Upper lobe of left lung (tissue), 6 donors: ENCODE results near the gene DDI2. TPM values are rescaled to one million over a fixed set of nuclear protein-coding genes. Genes with fewer than 3 reads are reported as not detected.

Experiments used
- ATAC-seq, 2 donors: fragments of 200-7000 bp; cut with Tn5 transposase; one replicate each; pipeline ENCODE4 v1.9.1; 2022; ENCODE audit warnings: mild to moderate bottlenecking in 2 of 2, moderate library complexity in 2 of 2; ENCODE audit not compliant: low FRiP score in 2 of 2
- DNase-seq, 2 donors: peaks; one replicate each; pipeline ENCODE4 v3.0.0-alpha.2; 2019 to 2020
- H3K27ac ChIP-seq, 4 donors: fragments of 200-600 bp; sonication (generic); one replicate each; pipeline ENCODE4 v1.5.1; 2016 to 2019
- H3K27me3 ChIP-seq, 4 donors: fragments of 200-600 bp; sonication (generic); one replicate each; pipeline ENCODE4 v1.5.1; 2017 to 2019
- H3K36me3 ChIP-seq, 4 donors: fragments of 200-600 bp; sonication (generic); one replicate each; pipeline ENCODE4 v1.5.1; 2016 to 2019
- H3K4me1 ChIP-seq, 4 donors: fragments of 200-600 bp; sonication (generic); one replicate each; pipeline ENCODE4 v1.5.1; 2018 to 2019
- H3K4me3 ChIP-seq, 4 donors: fragments of 200-600 bp; sonication (generic); one replicate each; pipeline ENCODE4 v1.5.1; 2017 to 2019; ENCODE audit warnings: mild to moderate bottlenecking in 2 of 4, moderate library complexity in 1 of 4
- H3K9me3 ChIP-seq, 4 donors: fragments of 200-600 bp; sonication (generic); one replicate each; pipeline ENCODE4 v1.5.1; 2018 to 2019
- CTCF ChIP-seq, 6 experiments: fragments of 450-650 bp in 4 of 6; fragments of 200-600 bp in 2 of 6; sonication (generic) in 2 of 6; IDR thresholded peaks; one replicate each; pipeline ENCODE4 v1.5.1; 2016 to 2019; ENCODE audit warnings: antibody characterized with exemption in 6 of 6
- EP300 ChIP-seq, 4 donors: sonication (generic); formaldehyde crosslinking; IDR thresholded peaks; one replicate each; pipeline ENCODE4 v1.5.1; 2017; ENCODE audit warnings: antibody characterized with exemption in 4 of 4, control low read depth in 2 of 4
- POLR2A ChIP-seq, 4 donors: fragments of 450-650 bp; IDR thresholded peaks; one replicate each; pipeline ENCODE4 v1.5.1; 2016 to 2017; ENCODE audit warnings: antibody characterized with exemption in 4 of 4, mild to moderate bottlenecking in 2 of 4
- POLR2AphosphoS5 ChIP-seq, 2 donors: sonication (generic); formaldehyde crosslinking; IDR thresholded peaks; one replicate each; pipeline ENCODE4 v1.5.1; 2017; ENCODE audit warnings: antibody characterized with exemption in 2 of 2
- WGBS, 2 donors: methylation state at CpG; one replicate each; pipeline ENCODE4 v1.1.5; 2017 to 2018; 5-methylcytosine and 5-hydroxymethylcytosine counted together
- small RNA-seq, 4 donors: library from RNA; depleted of rRNA; stranded (forward); fragments of <200 nt; gene quantifications; one replicate each; pipeline ENCODE3, GENCODE V24; 2016
- total RNA-seq, 6 donors: library from RNA; depleted of rRNA in 4 of 6; stranded (reverse); fragments of >200 nt in 4 of 6; gene quantifications; one replicate each; pipeline versions ENCODE4 v1.1.0 to v1.2.1, GENCODE V29; 2016 to 2021
- donor health status: DM: no; HTN: no; CAD: no; lungs with moderate emphysema.
- donor health status: DM: no; HTN: yes; CAD: no; lungs with severe emphysema.

DDI2 gene
- total RNA-seq, 6 donors from 2014 or later: 31.4 to 161 (median 46.1) TPM

GRCh38 chr1:15714406-15715136 is 97.3 kb downstream of the DDI2 start:
- Histone ChIP-seq H3K27me3 (no peaks in the 10 kb centered on the region), H3K4me1 (peaks cover 31 to 47% (median 36%) of the 10 kb centered on the region in 4 donors), H3K36me3 (peaks cover 5 to 39% (median 30%) of the 10 kb centered on the region in 4 donors), H3K9me3 (no peaks in the 10 kb centered on the region), H3K4me3 (no peak overlapping the region), H3K27ac (peak overlapping the region in 3 of 4 donors; percentile 53 to 73 (median 61))
- TF ChIP-seq POLR2A (IDR thresholded peaks at IDR 0.05) (no peak), CTCF (IDR thresholded peaks at IDR 0.05) (no peak), POLR2AphosphoS5 (IDR thresholded peaks at IDR 0.05) (peak; percentile 26 to 67), EP300 (IDR thresholded peaks at IDR 0.05) (peak in 1 of 4 donors; percentile 54)
- 46 to 63% methylated on average over 2 to 4 of the region's 4 CpGs for WGBS, 2 donors
- DNase-seq: no peak
- peak; percentile 32 to 39 for ATAC-seq

DNA sequence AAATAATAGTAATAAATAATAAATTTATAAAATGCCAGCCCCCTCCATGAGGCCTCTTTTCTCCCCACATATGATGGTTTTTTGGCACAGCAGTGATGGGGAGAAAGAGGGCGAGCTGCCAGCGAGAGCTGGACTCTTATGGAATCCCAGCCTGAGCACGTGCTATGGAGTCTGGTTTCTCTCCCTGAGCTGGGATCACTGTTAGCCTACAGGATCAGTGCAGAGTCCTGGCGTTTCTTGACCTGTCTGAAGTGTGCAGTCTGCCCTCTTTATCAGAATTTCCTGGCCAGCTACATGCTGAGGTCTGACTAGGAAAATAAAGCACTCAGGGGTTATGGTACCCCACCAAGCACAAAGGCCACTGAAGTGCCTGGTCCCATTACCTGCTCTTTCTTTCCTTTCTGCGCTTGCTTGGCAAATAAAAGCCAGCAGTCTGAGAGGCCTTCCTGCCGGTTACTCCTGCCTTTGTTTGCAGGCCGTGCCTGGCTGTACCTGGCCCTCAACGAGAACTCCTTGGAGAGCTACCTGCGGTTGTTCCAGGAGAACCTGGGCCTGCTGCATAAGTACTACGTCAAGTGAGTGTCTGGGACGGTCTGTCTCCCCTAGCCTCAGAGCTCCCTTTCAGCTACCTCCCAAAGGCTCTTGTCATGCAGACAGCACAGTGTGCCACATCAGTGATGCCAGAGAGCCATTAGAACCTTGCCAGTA is 100.3 kb downstream of the DDI2 start:
- Histone ChIP-seq H3K9me3 (no peaks in the 10 kb centered on the region), H3K4me1 (peaks cover 31 to 43% (median 36%) of the 10 kb centered on the region in 4 donors), H3K36me3 (peaks cover 11 to 67% (median 51%) of the 10 kb centered on the region in 4 donors), H3K27me3 (no peaks in the 10 kb centered on the region), H3K27ac (peak overlapping the region; percentile 34 to 78 (median 72)), H3K4me3 (no peak overlapping the region)
- DNase-seq: peak in 1 of 2 donors; percentile 87
- 75 to 76% methylated on average over 11 of the region's 11 CpGs for WGBS, 2 donors
- TF ChIP-seq POLR2AphosphoS5 (IDR thresholded peaks at IDR 0.05) (peak in 1 of 2 donors; percentile 24), CTCF (IDR thresholded peaks at IDR 0.05) (no peak), POLR2A (IDR thresholded peaks at IDR 0.05) (peak in 1 of 4 donors; percentile 11)
- ATAC-seq: peak; percentile 44 to 73

- peaks cover 11 to 73% (median 56%) of the 10 kb centered on the region in 4 donors for H3K36me3 ChIP-seq
- no peaks in the 10 kb centered on the region for H3K27me3 ChIP-seq
- H3K4me1 ChIP-seq: peaks cover 31 to 41% (median 36%) of the 10 kb centered on the region in 4 donors
- DNase-seq (peak in 1 of 2 donors; percentile 66), ATAC-seq (peak; percentile 10 to 12)
- peak overlapping the region; percentile 34 to 78 (median 72) for H3K27ac ChIP-seq
- no peak overlapping the region for H3K4me3 ChIP-seq
- no peaks in the 10 kb centered on the region for H3K9me3 ChIP-seq
- WGBS, 2 donors: 76 to 92% methylated on average over 5 to 8 of the region's 8 CpGs
- peak in 1 of 4 donors; percentile 18 for TF ChIP-seq EP300 (IDR thresholded peaks at IDR 0.05)
- TF ChIP-seq POLR2A (IDR thresholded peaks at IDR 0.05): peak in 1 of 4 donors; percentile 9
- peak in 1 of 2 donors; percentile 6 for TF ChIP-seq POLR2AphosphoS5 (IDR thresholded peaks at IDR 0.05)
- TF ChIP-seq CTCF (IDR thresholded peaks at IDR 0.05): no peak
Observed at GRCh38 chr1:15718199-15718601, 100.9 kb downstream of the DDI2 start.

Small RNA genes within 50 kb of the gene (small RNA-seq; reads per million reads assigned to genes)
- 0 reads per million in 4 donors for gene AL121992.2
- 0 reads per million in 4 donors for gene CD24P1
- 0 reads per million in 4 donors for gene RNU7-179P

Other genes with a start within 250 kb of the DDI2 start
- 100 to 1,000 TPM in 1 of 6 donors, 10 to 100 TPM in 5; 62.9 to 123 (median 91.2) TPM for gene EFHD2, start 207.6 kb upstream of the DDI2 start, total RNA-seq
- gene CTRC, start 179.0 kb upstream of the DDI2 start, total RNA-seq: 1 to 10 TPM in 2 of 6 donors, under 1 TPM in 1, not detected in 3; 0.30 to 5.3 (median 2.9) TPM
- gene CELA2A, start 160.7 kb upstream of the DDI2 start, total RNA-seq: 1 to 10 TPM in 1 of 6 donors, under 1 TPM in 1, not detected in 4; 0.83 to 2.3 TPM
- gene CELA2B, start 141.4 kb upstream of the DDI2 start, total RNA-seq: 1 to 10 TPM in 2 of 6 donors, under 1 TPM in 1, not detected in 3; 0.91 to 1.8 (median 1.3) TPM
- 10 to 100 TPM; 11.9 to 40.9 (median 15.0) TPM for gene CASP9, start 93.2 kb upstream of the DDI2 start, total RNA-seq
- gene DNAJC16, start 90.6 kb upstream of the DDI2 start, total RNA-seq: 10 to 100 TPM; 12.7 to 23.0 (median 17.1) TPM
- under 1 TPM in 2 of 6 donors, not detected in 4; 0.13 to 0.29 TPM for gene AGMAT, start 32.4 kb upstream of the DDI2 start, total RNA-seq
- 100 to 1,000 TPM in 1 of 6 donors, 10 to 100 TPM in 5; 50.3 to 120 (median 83.3) TPM for gene PLEKHM2, start 66.9 kb downstream of the DDI2 start, total RNA-seq
- gene SLC25A34, start 118.8 kb downstream of the DDI2 start, total RNA-seq: 10 to 100 TPM in 1 of 6 donors, 1 to 10 TPM in 5; 1.5 to 12.1 (median 4.3) TPM
- gene TMEM82, start 125.0 kb downstream of the DDI2 start, total RNA-seq: not detected
- 10 to 100 TPM; 11.2 to 51.3 (median 35.1) TPM for gene FBLIM1, start 141.3 kb downstream of the DDI2 start, total RNA-seq
- 1 to 10 TPM in 5 of 6 donors, under 1 TPM in 1; 0.57 to 2.1 (median 1.1) TPM for gene UQCRHL, start 190.2 kb downstream of the DDI2 start, total RNA-seq
- gene SPEN, start 230.2 kb downstream of the DDI2 start, total RNA-seq: 10 to 100 TPM; 41.5 to 73.3 (median 51.3) TPM